ENCODE data around the gene FGFRL1.

The FGFRL1 gene

GRCh38 chr4:1017706-1018105 is 6.3 kb downstream of the FGFRL1 start:
- TF ChIP-seq TAF1 (IDR thresholded peaks at IDR 0.05; ENCODE audit: borderline replicate concordance, insufficient read depth, low read length) (no peak), POLR2AphosphoS5 (IDR thresholded peaks at IDR 0.05; ENCODE audit: low read depth, low read length) (no peak), REST (IDR thresholded peaks at IDR 0.05; ENCODE audit: insufficient read depth in 1 of 2, low read depth in 2 of 2, low read length in 2 of 2) (no peak), FOXP2 (optimal IDR thresholded peaks at IDR 0.05; ENCODE audit: borderline replicate concordance, extremely low read depth, extremely low read length, insufficient read depth) (no peak)

GRCh38 chr4:1018147-1019020 is 7.0 kb downstream of the FGFRL1 start:
- TF ChIP-seq FOXP2 (optimal IDR thresholded peaks at IDR 0.05; ENCODE audit: borderline replicate concordance, extremely low read depth, extremely low read length, insufficient read depth) (no peak), POLR2AphosphoS5 (IDR thresholded peaks at IDR 0.05; ENCODE audit: low read depth, low read length) (no peak), SIN3A (IDR thresholded peaks at IDR 0.05; ENCODE audit: borderline replicate concordance, insufficient read depth, low read length) (no peak), TAF1 (IDR thresholded peaks at IDR 0.05; ENCODE audit: borderline replicate concordance, insufficient read depth, low read length) (no peak)

- TF ChIP-seq FOXP2 (optimal IDR thresholded peaks at IDR 0.05; ENCODE audit: borderline replicate concordance, extremely low read depth, extremely low read length, insufficient read depth) (no peak), POLR2AphosphoS5 (IDR thresholded peaks at IDR 0.05; ENCODE audit: low read depth, low read length) (no peak), SIN3A (IDR thresholded peaks at IDR 0.05; ENCODE audit: borderline replicate concordance, insufficient read depth, low read length) (no peak), TAF1 (IDR thresholded peaks at IDR 0.05; ENCODE audit: borderline replicate concordance, insufficient read depth, low read length) (no peak), REST (IDR thresholded peaks at IDR 0.05; ENCODE audit: insufficient read depth in 1 of 2, low read depth in 2 of 2, low read length in 2 of 2) (no peak)
Observed at GRCh38 chr4:1019320-1019719, 7.9 kb downstream of the FGFRL1 start.

- TF ChIP-seq TAF1 (IDR thresholded peaks at IDR 0.05; ENCODE audit: borderline replicate concordance, insufficient read depth, low read length) (no peak), POLR2AphosphoS5 (IDR thresholded peaks at IDR 0.05; ENCODE audit: low read depth, low read length) (no peak), REST (IDR thresholded peaks at IDR 0.05; ENCODE audit: insufficient read depth in 1 of 2, low read depth in 2 of 2, low read length in 2 of 2) (no peak), SIN3A (IDR thresholded peaks at IDR 0.05; ENCODE audit: borderline replicate concordance, insufficient read depth, low read length) (no peak), FOXP2 (optimal IDR thresholded peaks at IDR 0.05; ENCODE audit: borderline replicate concordance, extremely low read depth, extremely low read length, insufficient read depth) (no peak)
Observed at GRCh38 chr4:1019729-1020470, 8.5 kb downstream of the FGFRL1 start.

GRCh38 chr4:1021386-1022050 is 10.1 kb downstream of the FGFRL1 start:
- TF ChIP-seq SIN3A (IDR thresholded peaks at IDR 0.05; ENCODE audit: borderline replicate concordance, insufficient read depth, low read length), result no peak
- no peak for TF ChIP-seq FOXP2 (optimal IDR thresholded peaks at IDR 0.05; ENCODE audit: borderline replicate concordance, extremely low read depth, extremely low read length, insufficient read depth)
- TF ChIP-seq REST (IDR thresholded peaks at IDR 0.05; ENCODE audit: insufficient read depth in 1 of 2, low read depth in 2 of 2, low read length in 2 of 2), result no peak
- TF ChIP-seq TAF1 (IDR thresholded peaks at IDR 0.05; ENCODE audit: borderline replicate concordance, insufficient read depth, low read length), result no peak
- TF ChIP-seq POLR2AphosphoS5 (IDR thresholded peaks at IDR 0.05; ENCODE audit: low read depth, low read length), result no peak
